GM23338 (cell line): ENCODE measurements around the gene TMEM117. TPM values are rescaled to one million over a fixed set of nuclear protein-coding genes. Genes with fewer than 3 reads are reported as not detected.

ENCODE experiments used
- ATAC-seq: fragments of 200-7000 bp; cut with Tn5 transposase; 3 replicates; pipeline ENCODE4 v1.9.1; 2020
- DNase-seq: peaks from one replicate; pipeline ENCODE4 v3.0.0-alpha.2; 2015; ENCODE audit warnings: low spot score
- H2AFZ ChIP-seq: fragments of 200-600 bp; sonication (generic); 2 replicates; pipeline ENCODE4 v1.8.0; 2016; ENCODE audit warnings: antibody characterized with exemption, mild to moderate bottlenecking, moderate library complexity
- H3F3A ChIP-seq: fragments of 200-600 bp; sonication (generic); replicated peaks from 2 replicates; pipeline ENCODE4 v1.8.0; 2017; ENCODE audit warnings: antibody characterized with exemption, mixed run types, low read depth
- H3K27ac ChIP-seq: fragments of 200-600 bp; sonication (generic); 2 replicates; pipeline ENCODE4 v1.6.1; 2016; ENCODE audit warnings: low read depth
- H3K27me3 ChIP-seq: fragments of 200-600 bp; sonication (generic); 2 replicates; pipeline ENCODE4 v1.8.0; 2016; ENCODE audit warnings: mild to moderate bottlenecking, mixed run types, moderate library complexity; ENCODE audit not compliant: insufficient read depth
- H3K36me3 ChIP-seq: fragments of 200-600 bp; sonication (generic); 2 replicates; pipeline ENCODE4 v1.8.0; 2016; ENCODE audit warnings: mild to moderate bottlenecking; ENCODE audit not compliant: insufficient read depth
- H3K4me1 ChIP-seq: fragments of 200-600 bp; sonication (generic); 2 replicates; pipeline ENCODE4 v1.8.0; 2016; ENCODE audit warnings: mild to moderate bottlenecking, moderate library complexity; ENCODE audit not compliant: insufficient read depth
- H3K4me2 ChIP-seq: fragments of 200-600 bp; sonication (generic); 2 replicates; pipeline ENCODE4 v1.7.1; 2017; ENCODE audit warnings: mixed run types
- H3K4me3 ChIP-seq: fragments of 200-600 bp; sonication (generic); 2 replicates; pipeline ENCODE4 v1.6.1; 2016; ENCODE audit warnings: mixed run types
- H3K79me2 ChIP-seq: fragments of 200-600 bp; sonication (generic); replicated peaks from 2 replicates; pipeline ENCODE4 v1.8.0; 2017; ENCODE audit warnings: mild to moderate bottlenecking; ENCODE audit not compliant: insufficient read depth
- H3K9me2 ChIP-seq: fragments of 200-600 bp; sonication (generic); 2 replicates; pipeline ENCODE4 v1.8.0; 2017; ENCODE audit not compliant: insufficient read depth
- H4K20me1 ChIP-seq: fragments of 200-600 bp; sonication (generic); replicated peaks from 2 replicates; pipeline ENCODE4 v1.8.0; 2017; ENCODE audit warnings: mild to moderate bottlenecking; ENCODE audit not compliant: insufficient read depth
- H3K27ac Mint-ChIP-seq: 2 replicates; pipeline ENCODE4 v1.8.0; 2020; ENCODE audit warnings: inconsistent platforms, mild to moderate bottlenecking, moderate library complexity, mixed read lengths
- H3K27me3 Mint-ChIP-seq: 3 replicates; pipeline ENCODE4 v1.8.0; 2022; ENCODE audit warnings: low read depth, mild to moderate bottlenecking, moderate library complexity, mixed read lengths, inconsistent platforms; ENCODE audit not compliant: insufficient read depth, poor library complexity
- H3K36me3 Mint-ChIP-seq: 3 replicates; pipeline ENCODE4 v1.8.0; 2021; ENCODE audit warnings: low read depth, mild to moderate bottlenecking, inconsistent platforms, moderate library complexity, mixed read lengths
- H3K4me1 Mint-ChIP-seq: 3 replicates; pipeline ENCODE4 v1.8.0; 2020; ENCODE audit warnings: mild to moderate bottlenecking, inconsistent platforms, mixed read lengths
- H3K4me3 Mint-ChIP-seq: 3 replicates; pipeline ENCODE4 v1.8.0; 2021; ENCODE audit warnings: moderate library complexity, mild to moderate bottlenecking, inconsistent platforms, mixed read lengths
- H3K9me3 Mint-ChIP-seq: 3 replicates; pipeline ENCODE4 v1.8.0; 2020; ENCODE audit warnings: moderate library complexity, mild to moderate bottlenecking, inconsistent platforms, mixed read lengths
- CREB1 ChIP-seq: fragments of 250-450 bp; sonication (Bioruptor Pico); IDR thresholded peaks from 2 replicates; pipeline ENCODE4 v1.5.0; 2020; ENCODE audit warnings: low read depth, mild to moderate bottlenecking, moderate library complexity
- CTCF ChIP-seq, 2 experiments: fragments of 200-600 bp in 1 of 2; sonication (generic) in 1 of 2; conservative IDR thresholded peaks; 2 replicates each; pipeline versions ENCODE4 v1.5.1 to v1.6.1; 2016 to 2017; ENCODE audit warnings: antibody characterized with exemption in 2 of 2, low read depth in 2 of 2, mild to moderate bottlenecking in 2 of 2, moderate library complexity in 1 of 2
- ETS1 ChIP-seq: IDR thresholded peaks from 2 replicates; pipeline ENCODE4 v1.6.1; 2016; ENCODE audit warnings: antibody characterized with exemption
- EZH2 ChIP-seq: fragments of 200-600 bp; sonication (generic); IDR thresholded peaks from one replicate; pipeline ENCODE4 v1.8.0; 2017; ENCODE audit warnings: antibody characterized with exemption, mild to moderate bottlenecking, low read depth; ENCODE audit not compliant: unreplicated experiment
- EZH2phosphoT487 ChIP-seq: fragments of 200-600 bp; sonication (generic); IDR thresholded peaks from one replicate; pipeline ENCODE4 v1.8.1; 2018; ENCODE audit warnings: antibody characterized with exemption; ENCODE audit not compliant: unreplicated experiment
- JUNB ChIP-seq: IDR thresholded peaks from one replicate; pipeline ENCODE4 v1.6.1; 2016; ENCODE audit warnings: antibody characterized with exemption; ENCODE audit not compliant: unreplicated experiment
- NANOG ChIP-seq: IDR thresholded peaks from 2 replicates; pipeline ENCODE4 v1.6.1; 2016; ENCODE audit warnings: antibody characterized with exemption, borderline replicate concordance
- POLR2AphosphoS5 ChIP-seq: IDR thresholded peaks from 2 replicates; pipeline ENCODE4 v1.6.1; 2016; ENCODE audit warnings: antibody characterized with exemption, low read depth
- REST ChIP-seq: IDR thresholded peaks from one replicate; pipeline ENCODE4 v1.6.1; 2018; ENCODE audit warnings: antibody characterized with exemption; ENCODE audit not compliant: unreplicated experiment
- STAT1 ChIP-seq: IDR thresholded peaks from one replicate; pipeline ENCODE4 v1.6.1; 2016; ENCODE audit warnings: antibody characterized with exemption; ENCODE audit not compliant: unreplicated experiment
- ZNF331 ChIP-seq: fragments of 250-450 bp; sonication (Bioruptor Pico); IDR thresholded peaks from 2 replicates; pipeline ENCODE4 v1.5.0; 2020; ENCODE audit warnings: low read depth, mild to moderate bottlenecking, moderate library complexity
- ZNF462 ChIP-seq: fragments of 250-450 bp; sonication (Bioruptor Pico); IDR thresholded peaks from 2 replicates; pipeline ENCODE4 v1.5.0; 2020; ENCODE audit warnings: mild to moderate bottlenecking, moderate library complexity
- polyA plus RNA-seq: library from polyadenylated mRNA; unstranded; fragments of >200 nt; fragmentation: Nextera tagmentation; extraction: Ambion mirVana; gene quantifications from 2 replicates; pipeline ENCODE4 v1.2.1, GENCODE V29; 2016
- total RNA-seq: library from RNA; depleted of rRNA; stranded (reverse); fragments of >200 nt; shearing (Covaris generic); gene quantifications from 2 replicates; pipeline ENCODE4 v1.2.3, GENCODE V29; 2014

TMEM117 gene
- total and polyA plus RNA-seq, 2 experiments from 2014 or later, result 0.94 to 1.6 TPM

GRCh38 chr12:43858991-43859390 is 23.1 kb downstream of the TMEM117 start:
- Histone ChIP-seq H3K27ac (no peak overlapping the region), H3K4me3 (no peak overlapping the region), H3K27me3 (no peaks in the 10 kb centered on the region), H3F3A (no peaks in the 10 kb centered on the region), H3K4me1 (peaks cover 9% of the 10 kb centered on the region; the same call in 1 of the 2 replicates), H2AFZ (peak overlapping the region; percentile 84; the same call in 1 of the 2 replicates), H3K79me2 (no peaks in the 10 kb centered on the region), H3K36me3 (no peaks in the 10 kb centered on the region), H3K9me2 (no peaks in the 10 kb centered on the region), H4K20me1 (no peaks in the 10 kb centered on the region), H3K4me2 (peak overlapping the region; percentile 18; the same call in 1 of the 2 replicates)
- H3K4me3 Mint-ChIP-seq, result no peak overlapping the region
- peaks cover 4% of the 10 kb centered on the region for H3K27me3 Mint-ChIP-seq
- DNase-seq (peak; percentile 53), ATAC-seq (peak; percentile 40; the same call in 1 of the 3 replicates)
- peak overlapping the region; percentile 43 for H3K27ac Mint-ChIP-seq
- H3K36me3 Mint-ChIP-seq, result peaks cover 7% of the 10 kb centered on the region; the same call in 1 of the 3 replicates
- TF ChIP-seq EZH2 (no peak), CTCF (conservative IDR thresholded peaks at IDR 0.05; ENCODE audit: low read depth in 2 of 2) (no peak), STAT1 (no peak), JUNB (no peak), ZNF331 (CRISPR knock-in tag) (no peak), ETS1 (no peak), ZNF462 (CRISPR knock-in tag) (no peak), NANOG (no peak), EZH2phosphoT487 (no peak), POLR2AphosphoS5 (no peak), CREB1 (CRISPR knock-in tag) (no peak), REST (no peak)
- H3K4me1 Mint-ChIP-seq, result peaks cover 11% of the 10 kb centered on the region
- H3K9me3 Mint-ChIP-seq, result 0 out of 3 replicates have a peak, but pooled peaks cover 9% of the 10 kb centered on the region
